Esophagus squamous epithelium (tissue), 5 donors: ENCODE measurements around the gene JAM3. TPM values are rescaled to one million over a fixed set of nuclear protein-coding genes. Genes with fewer than 3 reads are reported as not detected.

ENCODE experiments used
- DNase-seq: peaks from one replicate; lab custom pipeline; 2025; lab: John Stamatoyannopoulos, UW
- H3K27ac ChIP-seq, 4 donors: fragments of 200-600 bp; sonication (generic); one replicate each; pipeline ENCODE4 v1.5.1; 2016 to 2019; ENCODE audit warnings: mild to moderate bottlenecking in 1 of 4
- H3K27me3 ChIP-seq, 4 donors: fragments of 200-600 bp; sonication (generic); 1 replicate in 3 of 4; 2 replicates in 1 of 4; pipeline versions ENCODE4 v1.5.1 to v1.6.0; 2017 to 2021; ENCODE audit warnings: antibody characterized with exemption in 1 of 4
- H3K36me3 ChIP-seq, 3 donors: fragments of 200-600 bp; sonication (generic); one replicate each; pipeline ENCODE4 v1.5.1; 2016 to 2019
- H3K4me1 ChIP-seq, 3 donors: fragments of 200-600 bp; sonication (generic); one replicate each; pipeline ENCODE4 v1.5.1; 2017 to 2019
- H3K4me3 ChIP-seq, 4 donors: fragments of 200-600 bp; sonication (generic); 1 replicate in 3 of 4; 2 replicates in 1 of 4; pipeline ENCODE4 v1.5.1; 2016 to 2019; ENCODE audit warnings: mild to moderate bottlenecking in 2 of 4, moderate library complexity in 1 of 4
- H3K9me3 ChIP-seq, 3 donors: fragments of 200-600 bp; sonication (generic); one replicate each; pipeline ENCODE4 v1.5.1; 2016 to 2019
- CTCF ChIP-seq, 6 experiments: fragments of 450-650 bp in 4 of 6; fragments of 200-600 bp in 2 of 6; sonication (generic) in 2 of 6; IDR thresholded peaks; one replicate each; pipeline ENCODE4 v1.5.1; 2016 to 2019; ENCODE audit warnings: antibody characterized with exemption in 6 of 6, mild to moderate bottlenecking in 4 of 6, moderate library complexity in 4 of 6
- POLR2A ChIP-seq, 4 donors: fragments of 450-650 bp; IDR thresholded peaks; one replicate each; pipeline ENCODE4 v1.6.1; 2017; ENCODE audit warnings: antibody characterized with exemption in 4 of 4, mild to moderate bottlenecking in 4 of 4, moderate library complexity in 3 of 4
- WGBS, 2 donors: methylation state at CpG; one replicate each; pipeline ENCODE4 v1.1.5; 2018; 5-methylcytosine and 5-hydroxymethylcytosine counted together
- intact Hi-C: fragments of 100-400 bp; cut with DNase I; formaldehyde crosslinking; loops from one replicate; pipeline ENCODE4 v1.15.0; 2022
- total RNA-seq, 4 donors: library from RNA; depleted of rRNA; stranded (reverse); fragments of >200 nt; gene quantifications; one replicate each; pipeline ENCODE4 v1.1.0, GENCODE V29; 2016
- donor health status: DM: yes; HTN: yes; CAD: no.

JAM3 gene
- total RNA-seq, 4 donors from 2014 or later = 1.6 to 21.4 (median 7.9) TPM

GRCh38 chr11:134039726-134040385 is 29.0 kb upstream of the JAM3 start:
- no peaks in the 10 kb centered on the region for H3K36me3 ChIP-seq
- H3K4me1 ChIP-seq = peaks cover 15 to 85% (median 39%) of the 10 kb centered on the region in 3 donors
- intact Hi-C loops = no loop called here
- H3K9me3 ChIP-seq = no peaks in the 10 kb centered on the region
- H3K4me3 ChIP-seq = no peak overlapping the region
- TF ChIP-seq CTCF (IDR thresholded peaks at IDR 0.05) (no peak), POLR2A (IDR thresholded peaks at IDR 0.05) (no peak)
- peaks cover 0 to 2% (median 0%) of the 10 kb centered on the region in 4 donors for H3K27me3 ChIP-seq
- peak overlapping the region in 3 of 4 donors; percentile 74 to 92 (median 81) for H3K27ac ChIP-seq
- 89 to 90% methylated on average over 11 to 14 of the region's 18 CpGs for WGBS, 2 donors
- no peak for DNase-seq

GRCh38 chr11:134040386-134041302 is 28.2 kb upstream of the JAM3 start:
- Histone ChIP-seq H3K4me1 (peaks cover 13 to 84% (median 37%) of the 10 kb centered on the region in 3 donors), H3K36me3 (no peaks in the 10 kb centered on the region), H3K9me3 (no peaks in the 10 kb centered on the region), H3K27me3 (peaks cover 0 to 9% (median 0%) of the 10 kb centered on the region in 4 donors), H3K27ac (peak overlapping the region in 3 of 4 donors; percentile 70 to 92 (median 74)), H3K4me3 (no peak overlapping the region)
- 52 to 66% methylated on average over 11 to 20 of the region's 20 CpGs for WGBS, 2 donors
- TF ChIP-seq CTCF (IDR thresholded peaks at IDR 0.05) (no peak), POLR2A (IDR thresholded peaks at IDR 0.05) (no peak)
- no peak for DNase-seq
- intact Hi-C loops = no loop called here

- intact Hi-C loops = no loop called here
- no peak for DNase-seq
- H3K27ac ChIP-seq = peak overlapping the region; percentile 11 to 92 (median 77)
- no peaks in the 10 kb centered on the region for H3K36me3 ChIP-seq
- H3K4me3 ChIP-seq = no peak overlapping the region
- H3K27me3 ChIP-seq = peaks cover 0 to 16% (median 0%) of the 10 kb centered on the region in 4 donors
- no peaks in the 10 kb centered on the region for H3K9me3 ChIP-seq
- peaks cover 13 to 84% (median 35%) of the 10 kb centered on the region in 3 donors for H3K4me1 ChIP-seq
- no peak for TF ChIP-seq POLR2A (IDR thresholded peaks at IDR 0.05)
- WGBS, 2 donors = 13 to 30% methylated on average over 4 to 8 of the region's 8 CpGs
Observed at GRCh38 chr11:134041349-134041748, 27.5 kb upstream of the JAM3 start.

GRCh38 chr11:134041791-134042696 is 26.8 kb upstream of the JAM3 start:
- 85 to 90% methylated on average over 4 to 8 of the region's 30 CpGs for WGBS, 2 donors
- no peaks in the 10 kb centered on the region for H3K36me3 ChIP-seq
- no peak for TF ChIP-seq CTCF (IDR thresholded peaks at IDR 0.05)
- no peak for TF ChIP-seq POLR2A (IDR thresholded peaks at IDR 0.05)
- peaks cover 13 to 82% (median 30%) of the 10 kb centered on the region in 3 donors for H3K4me1 ChIP-seq
- DNase-seq = no peak
- H3K4me3 ChIP-seq = no peak overlapping the region
- peak overlapping the region; percentile 11 to 92 (median 77) for H3K27ac ChIP-seq
- no peaks in the 10 kb centered on the region for H3K9me3 ChIP-seq
- intact Hi-C loops = no loop called here
- peaks cover 0 to 23% (median 0%) of the 10 kb centered on the region in 4 donors for H3K27me3 ChIP-seq
